K562 treated with DMSO at 1 percent for 12 hours (cell line): Measurements from ENCODE around the gene THRB. TPM values are rescaled to one million over a fixed set of nuclear protein-coding genes. Genes with fewer than 3 reads are reported as not detected.

Experiments
- total RNA-seq: library from RNA; unstranded; fragments of 300-600 nt; gene quantifications from 2 replicates; pipeline ENCODE4 v1.2.3, GENCODE V29; 2022; ENCODE audit not compliant: insufficient read depth

THRB gene
- 1.5 and 11.1 TPM in 2 replicates for total RNA-seq

DNA sequence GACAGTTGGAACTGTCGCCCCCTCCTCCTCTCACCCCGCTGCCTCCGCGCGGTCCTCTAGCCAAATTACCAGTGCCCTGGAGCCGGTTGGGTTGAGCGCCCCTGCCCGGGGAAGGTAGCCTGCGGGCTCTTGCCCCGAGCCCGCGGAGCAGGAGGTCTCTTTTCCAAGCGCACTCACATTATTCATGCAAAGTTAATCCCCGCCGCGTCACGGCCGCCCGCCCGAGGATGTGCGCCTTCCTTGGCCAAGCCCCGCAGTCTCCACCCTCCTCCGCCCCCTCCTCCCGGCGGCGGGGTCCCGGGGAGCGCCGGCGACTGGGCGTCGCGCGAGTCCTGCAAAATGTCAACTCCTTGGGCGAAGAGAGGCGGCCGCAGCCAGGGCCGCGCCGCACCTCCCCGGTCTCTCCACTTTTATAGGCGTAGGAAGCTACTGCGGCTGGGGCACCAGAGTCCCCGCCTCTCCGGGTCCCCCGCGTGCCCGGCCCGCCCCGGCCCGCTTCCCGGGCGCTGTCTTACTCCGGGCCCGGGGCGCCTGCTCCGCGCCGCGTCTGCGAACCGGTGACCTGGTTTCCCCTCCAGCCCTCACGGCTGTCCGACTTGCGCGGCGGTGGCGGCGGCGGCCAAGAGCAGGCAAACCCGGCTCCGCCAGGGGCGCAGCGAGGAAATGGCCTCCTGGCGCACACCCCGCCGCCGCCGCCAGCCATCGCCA lies at the start of gene THRB:
THRB (minus strand) TSS at position 233 of the 708 bp plus-strand sequence.

